ENCODE data around the gene DNAH7. TPM values are rescaled to one million over a fixed set of nuclear protein-coding genes. Genes with fewer than 3 reads are reported as not detected.

Gene DNAH7
- total and polyA plus RNA-seq, 10 of the 15 experiments (the other 5 are each of a cell fraction or from before 2014, with no cell fraction given): 0.05 to 0.61 (median 0.16) TPM

- ChIA-PET SMC1A (ENCODE audit: uncharacterized antibody, unreplicated experiment) (no interaction called here), RAD21 (ENCODE audit: unreplicated experiment) (no interaction called here), CTCF (no interaction called here), POLR2A (no interaction called here)
- Histone ChIP-seq H2AFZ (ENCODE audit: control insufficient read depth, low read depth, low read length) (no peak overlapping the region), H3K4me3 (no peak overlapping the region), H3K4me1 (ENCODE audit: control insufficient read depth, insufficient read depth, low read length) (no peaks in the 10 kb centered on the region), H4K20me1 (ENCODE audit: control insufficient read depth, insufficient read depth) (no peaks in the 10 kb centered on the region), H3K9ac (ENCODE audit: control insufficient read depth, insufficient read depth, low read length) (no peak overlapping the region), H3K79me2 (ENCODE audit: control insufficient read depth, insufficient read depth, low read length) (no peaks in the 10 kb centered on the region), H3K27me3 (replicated peaks in 1 of 2; ENCODE audit: control insufficient read depth in 2 of 2, insufficient read depth in 2 of 2, low read length in 1 of 2) (no peaks in the 10 kb centered on the region), H3K27ac (ENCODE audit: control insufficient read depth, insufficient read depth) (no peak overlapping the region), H3K9me3 (replicated peaks; ENCODE audit: control insufficient read depth, insufficient read depth, low read length) (no peaks in the 10 kb centered on the region), H3K4me2 (ENCODE audit: control insufficient read depth, insufficient read depth) (no peak overlapping the region), H3K36me3 (ENCODE audit: control insufficient read depth in 2 of 2, insufficient read depth in 2 of 2, low read length in 1 of 2) (no peaks in the 10 kb centered on the region)
- FAIRE-seq (no peak), ATAC-seq (no peak), DNase-seq (ENCODE audit: low read depth, low spot score) (no peak)
- 42% methylated on average over 4 of the region's 4 CpGs for WGBS (ENCODE audit: insufficient coverage, insufficient replicate concordance, low lambda C conversion rate, missing lambda C conversion rate)
- TF ChIP-seq FOXM1 (IDR thresholded peaks at IDR 0.05; ENCODE audit: low read depth, low read length): no peak
- no peak for TF ChIP-seq ATF3 (IDR thresholded peaks at IDR 0.05; ENCODE audit: borderline replicate concordance, extremely low read depth, low read depth, low read length)
- no peak for TF ChIP-seq SP1 (IDR thresholded peaks at IDR 0.05; ENCODE audit: low read depth, low read length)
- TF ChIP-seq CHD1 (IDR thresholded peaks at IDR 0.05; ENCODE audit: low read depth, low read length): no peak
- no peak for TF ChIP-seq SIX5 (IDR thresholded peaks at IDR 0.05; ENCODE audit: low read depth, low read length, severe bottlenecking)
- TF ChIP-seq SKIL (IDR thresholded peaks at IDR 0.05; ENCODE audit: low read depth, poor library complexity, severe bottlenecking): no peak
- TF ChIP-seq ZNF24 (IDR thresholded peaks at IDR 0.05): no peak
- no peak for TF ChIP-seq NR2F1 (conservative IDR thresholded peaks at IDR 0.05)
- TF ChIP-seq POLR2AphosphoS2 (IDR thresholded peaks at IDR 0.05; ENCODE audit: low read depth, low read length): no peak
- no peak for TF ChIP-seq SMC3 (IDR thresholded peaks at IDR 0.05; ENCODE audit: borderline replicate concordance, low read length)
- TF ChIP-seq BMI1 (IDR thresholded peaks at IDR 0.05; ENCODE audit: borderline replicate concordance): no peak
- no peak for TF ChIP-seq FOS (IDR thresholded peaks at IDR 0.05; ENCODE audit: borderline replicate concordance, extremely low read depth, insufficient read length)
- no peak for TF ChIP-seq SREBF2 (IDR thresholded peaks at IDR 0.05; ENCODE audit: low read length)
- no peak for TF ChIP-seq RB1 (IDR thresholded peaks at IDR 0.05; ENCODE audit: borderline replicate concordance)
- TF ChIP-seq ZNF384 (IDR thresholded peaks at IDR 0.05; ENCODE audit: borderline replicate concordance, low read depth, low read length): no peak
- no peak for TF ChIP-seq ESRRA (IDR thresholded peaks at IDR 0.05; ENCODE audit: low read length)
- no peak for TF ChIP-seq CREB1 (IDR thresholded peaks at IDR 0.05; ENCODE audit: low read depth)
- no peak for TF ChIP-seq WRNIP1 (IDR thresholded peaks at IDR 0.05; ENCODE audit: borderline replicate concordance, low read depth, low read length)
- no peak for TF ChIP-seq RUNX3 (IDR thresholded peaks at IDR 0.05; ENCODE audit: low read length)
- no peak for TF ChIP-seq EZH2 (IDR thresholded peaks at IDR 0.05; ENCODE audit: borderline replicate concordance, control insufficient read depth, low read depth, low read length)
- in situ Hi-C loops (cut with MboI): no loop called here
- intact Hi-C loops (cut with micrococcal nuclease; ENCODE audit: unreplicated experiment): no loop called here
- BruUV-seq (replicated peaks): no TSS peak
Measured at GRCh38 chr2:195910570-195910969, 158.1 kb downstream of the DNAH7 start.
